ENCODE measurements around the gene POLR2E. TPM values are rescaled to one million over a fixed set of nuclear protein-coding genes. Genes with fewer than 3 reads are reported as not detected.

The POLR2E gene
- polyA plus RNA-seq, 1 donor from 2014 or later = 172 TPM

DNA sequence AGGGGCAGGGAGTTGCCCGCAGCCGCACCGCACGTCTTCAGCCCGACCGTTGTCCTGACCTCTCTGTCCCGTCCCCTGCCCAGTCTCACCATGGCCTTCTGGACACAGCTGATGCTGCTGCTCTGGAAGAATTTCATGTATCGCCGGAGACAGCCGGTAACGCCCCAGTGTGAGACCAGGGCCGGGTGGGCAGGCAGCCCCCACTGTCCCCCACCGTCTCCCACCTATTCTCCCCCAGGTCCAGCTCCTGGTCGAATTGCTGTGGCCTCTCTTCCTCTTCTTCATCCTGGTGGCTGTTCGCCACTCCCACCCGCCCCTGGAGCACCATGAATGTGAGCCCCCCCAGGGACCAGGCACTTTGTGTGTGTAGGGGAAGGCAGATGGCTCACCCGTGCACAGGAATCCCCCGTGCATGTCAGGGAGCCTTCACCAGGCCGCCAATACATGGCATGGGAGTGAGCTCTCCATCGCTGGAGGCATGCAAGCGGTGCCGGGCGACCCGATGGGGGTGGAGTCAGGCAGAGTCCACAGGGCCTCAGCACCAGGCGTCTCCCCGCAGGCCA, 53.8 kb downstream of the POLR2E start:
- peak overlapping the region; percentile 81 for H3K4me3 ChIP-seq (ENCODE audit: low read length)
- no peak overlapping the region for H2AFZ ChIP-seq (ENCODE audit: low read depth, low read length)
- TF ChIP-seq EP300 (conservative IDR thresholded peaks at IDR 0.05; ENCODE audit: poor library complexity, severe bottlenecking) = no peak
- TF ChIP-seq, protein P1, sequence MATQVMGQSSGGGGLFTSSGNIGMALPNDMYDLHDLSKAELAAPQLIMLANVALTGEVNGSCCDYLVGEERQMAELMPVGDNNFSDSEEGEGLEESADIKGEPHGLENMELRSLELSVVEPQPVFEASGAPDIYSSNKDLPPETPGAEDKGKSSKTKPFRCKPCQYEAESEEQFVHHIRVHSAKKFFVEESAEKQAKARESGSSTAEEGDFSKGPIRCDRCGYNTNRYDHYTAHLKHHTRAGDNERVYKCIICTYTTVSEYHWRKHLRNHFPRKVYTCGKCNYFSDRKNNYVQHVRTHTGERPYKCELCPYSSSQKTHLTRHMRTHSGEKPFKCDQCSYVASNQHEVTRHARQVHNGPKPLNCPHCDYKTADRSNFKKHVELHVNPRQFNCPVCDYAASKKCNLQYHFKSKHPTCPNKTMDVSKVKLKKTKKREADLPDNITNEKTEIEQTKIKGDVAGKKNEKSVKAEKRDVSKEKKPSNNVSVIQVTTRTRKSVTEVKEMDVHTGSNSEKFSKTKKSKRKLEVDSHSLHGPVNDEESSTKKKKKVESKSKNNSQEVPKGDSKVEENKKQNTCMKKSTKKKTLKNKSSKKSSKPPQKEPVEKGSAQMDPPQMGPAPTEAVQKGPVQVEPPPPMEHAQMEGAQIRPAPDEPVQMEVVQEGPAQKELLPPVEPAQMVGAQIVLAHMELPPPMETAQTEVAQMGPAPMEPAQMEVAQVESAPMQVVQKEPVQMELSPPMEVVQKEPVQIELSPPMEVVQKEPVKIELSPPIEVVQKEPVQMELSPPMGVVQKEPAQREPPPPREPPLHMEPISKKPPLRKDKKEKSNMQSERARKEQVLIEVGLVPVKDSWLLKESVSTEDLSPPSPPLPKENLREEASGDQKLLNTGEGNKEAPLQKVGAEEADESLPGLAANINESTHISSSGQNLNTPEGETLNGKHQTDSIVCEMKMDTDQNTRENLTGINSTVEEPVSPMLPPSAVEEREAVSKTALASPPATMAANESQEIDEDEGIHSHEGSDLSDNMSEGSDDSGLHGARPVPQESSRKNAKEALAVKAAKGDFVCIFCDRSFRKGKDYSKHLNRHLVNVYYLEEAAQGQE (IDR thresholded peaks at IDR 0.05; ENCODE audit: borderline replicate concordance) = no peak
- TF ChIP-seq RAD21 (conservative IDR thresholded peaks at IDR 0.05) = no peak
- TF ChIP-seq MXI1 (conservative IDR thresholded peaks at IDR 0.05; ENCODE audit: poor library complexity, severe bottlenecking) = no peak
- TF ChIP-seq, protein P2, sequence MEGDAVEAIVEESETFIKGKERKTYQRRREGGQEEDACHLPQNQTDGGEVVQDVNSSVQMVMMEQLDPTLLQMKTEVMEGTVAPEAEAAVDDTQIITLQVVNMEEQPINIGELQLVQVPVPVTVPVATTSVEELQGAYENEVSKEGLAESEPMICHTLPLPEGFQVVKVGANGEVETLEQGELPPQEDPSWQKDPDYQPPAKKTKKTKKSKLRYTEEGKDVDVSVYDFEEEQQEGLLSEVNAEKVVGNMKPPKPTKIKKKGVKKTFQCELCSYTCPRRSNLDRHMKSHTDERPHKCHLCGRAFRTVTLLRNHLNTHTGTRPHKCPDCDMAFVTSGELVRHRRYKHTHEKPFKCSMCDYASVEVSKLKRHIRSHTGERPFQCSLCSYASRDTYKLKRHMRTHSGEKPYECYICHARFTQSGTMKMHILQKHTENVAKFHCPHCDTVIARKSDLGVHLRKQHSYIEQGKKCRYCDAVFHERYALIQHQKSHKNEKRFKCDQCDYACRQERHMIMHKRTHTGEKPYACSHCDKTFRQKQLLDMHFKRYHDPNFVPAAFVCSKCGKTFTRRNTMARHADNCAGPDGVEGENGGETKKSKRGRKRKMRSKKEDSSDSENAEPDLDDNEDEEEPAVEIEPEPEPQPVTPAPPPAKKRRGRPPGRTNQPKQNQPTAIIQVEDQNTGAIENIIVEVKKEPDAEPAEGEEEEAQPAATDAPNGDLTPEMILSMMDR (IDR thresholded peaks at IDR 0.05; ENCODE audit: poor library complexity, severe bottlenecking) = no peak
- TF ChIP-seq POLR2AphosphoS5 (IDR thresholded peaks at IDR 0.05) = no peak
- no peak for TF ChIP-seq SMC3 (conservative IDR thresholded peaks at IDR 0.05; ENCODE audit: poor library complexity)
- no peak for TF ChIP-seq TAF1 (IDR thresholded peaks at IDR 0.05; ENCODE audit: low read depth)
- TF ChIP-seq EZH2 (IDR thresholded peaks at IDR 0.05; ENCODE audit: borderline replicate concordance, insufficient read depth, low read length, poor library complexity, severe bottlenecking) = no peak
- no peaks in the 10 kb centered on the region for H3K27me3 ChIP-seq (ENCODE audit: insufficient read depth, low read depth, low read length)
- peak overlapping the region; percentile 68 for H3K4me2 ChIP-seq (ENCODE audit: low read length)
- H3K36me3 ChIP-seq (ENCODE audit: insufficient read depth, low read length) = no peaks in the 10 kb centered on the region
- H3K27ac ChIP-seq (ENCODE audit: low read length) = peak overlapping the region; percentile 12
- H3K9ac ChIP-seq (ENCODE audit: low read length) = peak overlapping the region; percentile 54
- H3K79me2 ChIP-seq (replicated peaks; ENCODE audit: insufficient read depth, low read length) = no peaks in the 10 kb centered on the region
- no peaks in the 10 kb centered on the region for H4K20me1 ChIP-seq (ENCODE audit: insufficient read depth)
- H3F3A ChIP-seq (ENCODE audit: insufficient read depth, low read length, poor library complexity, severe bottlenecking) = no peaks in the 10 kb centered on the region
- H3K9me3 ChIP-seq (ENCODE audit: low read length) = no peaks in the 10 kb centered on the region
- no peaks in the 10 kb centered on the region for H3K9me2 ChIP-seq (ENCODE audit: insufficient read depth, low read length)

DNA sequence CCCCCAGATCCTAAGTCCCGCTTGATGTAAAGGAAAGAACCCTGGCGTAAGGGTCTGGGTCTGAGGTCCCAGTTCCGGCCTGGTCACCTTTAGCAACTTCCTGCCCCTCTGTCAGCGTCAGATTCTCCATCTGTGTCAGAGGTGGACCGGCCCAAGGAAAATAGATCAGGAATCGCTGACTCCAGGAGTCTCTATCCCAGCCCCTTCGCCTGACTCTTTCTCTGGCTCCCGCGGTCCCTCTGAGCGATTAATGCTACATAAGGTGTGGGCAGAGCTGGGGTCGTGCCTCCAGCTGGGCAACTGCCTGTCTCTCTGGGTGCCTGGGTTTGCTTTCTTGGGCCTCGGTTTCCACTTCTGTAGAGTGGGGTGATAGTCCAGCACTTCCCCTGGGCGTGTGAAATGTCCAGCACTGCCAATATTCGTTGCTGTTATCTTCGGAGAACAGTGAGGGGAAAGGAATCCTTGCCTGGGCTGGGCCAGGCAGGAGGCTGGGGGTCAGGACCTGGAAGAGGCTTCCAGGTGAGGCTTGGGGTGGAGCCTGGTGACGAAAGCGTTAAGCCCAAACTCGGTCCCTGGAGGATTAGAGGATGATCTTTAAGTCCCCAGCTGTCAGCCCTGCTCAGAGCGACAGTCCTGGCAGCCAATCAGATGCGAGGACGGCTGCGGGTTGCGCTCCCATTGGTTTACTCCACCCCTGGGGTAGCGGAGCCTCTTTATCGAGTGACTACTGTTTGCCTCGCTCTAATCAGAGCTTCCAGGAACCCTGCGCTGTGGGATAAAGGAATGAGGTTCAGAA, 54.5 kb downstream of the POLR2E start:
- no peaks in the 10 kb centered on the region for H3K79me2 ChIP-seq (replicated peaks; ENCODE audit: insufficient read depth, low read length)
- H3K27ac ChIP-seq (ENCODE audit: low read length) = peak overlapping the region; percentile 50
- H3K4me2 ChIP-seq (ENCODE audit: low read length) = peak overlapping the region; percentile 68
- H3K36me3 ChIP-seq (ENCODE audit: insufficient read depth, low read length) = no peaks in the 10 kb centered on the region
- peak overlapping the region; percentile 14 for H2AFZ ChIP-seq (ENCODE audit: low read depth, low read length)
- H3K9me2 ChIP-seq (ENCODE audit: insufficient read depth, low read length) = no peaks in the 10 kb centered on the region
- peak overlapping the region; percentile 81 for H3K4me3 ChIP-seq (ENCODE audit: low read length)
- no peaks in the 10 kb centered on the region for H3F3A ChIP-seq (ENCODE audit: insufficient read depth, low read length, poor library complexity, severe bottlenecking)
- H3K27me3 ChIP-seq (ENCODE audit: insufficient read depth, low read depth, low read length) = no peaks in the 10 kb centered on the region
- TF ChIP-seq SMC3 (conservative IDR thresholded peaks at IDR 0.05; ENCODE audit: poor library complexity) (no peak), RAD21 (conservative IDR thresholded peaks at IDR 0.05) (no peak), POLR2AphosphoS5 (IDR thresholded peaks at IDR 0.05) (peak; percentile 40), TAF1 (IDR thresholded peaks at IDR 0.05; ENCODE audit: low read depth) (no peak), MXI1 (conservative IDR thresholded peaks at IDR 0.05; ENCODE audit: poor library complexity, severe bottlenecking) (no peak)
- TF ChIP-seq, protein P1 (IDR thresholded peaks at IDR 0.05; ENCODE audit: borderline replicate concordance) = no peak
- H3K9me3 ChIP-seq (ENCODE audit: low read length) = no peaks in the 10 kb centered on the region
- peak overlapping the region; percentile 73 for H3K9ac ChIP-seq (ENCODE audit: low read length)
- H4K20me1 ChIP-seq (ENCODE audit: insufficient read depth) = no peaks in the 10 kb centered on the region
